HG03159 (cell line): ENCODE measurements around the gene TRIM8.

ENCODE experiments used
- ATAC-seq: cut with Tn5 transposase; IDR thresholded peaks from one replicate; pipeline ENCODE4 v1.9.1; 2021; ENCODE audit warnings: mild to moderate bottlenecking, moderate library complexity; ENCODE audit not compliant: unreplicated experiment

The TRIM8 gene

DNA sequence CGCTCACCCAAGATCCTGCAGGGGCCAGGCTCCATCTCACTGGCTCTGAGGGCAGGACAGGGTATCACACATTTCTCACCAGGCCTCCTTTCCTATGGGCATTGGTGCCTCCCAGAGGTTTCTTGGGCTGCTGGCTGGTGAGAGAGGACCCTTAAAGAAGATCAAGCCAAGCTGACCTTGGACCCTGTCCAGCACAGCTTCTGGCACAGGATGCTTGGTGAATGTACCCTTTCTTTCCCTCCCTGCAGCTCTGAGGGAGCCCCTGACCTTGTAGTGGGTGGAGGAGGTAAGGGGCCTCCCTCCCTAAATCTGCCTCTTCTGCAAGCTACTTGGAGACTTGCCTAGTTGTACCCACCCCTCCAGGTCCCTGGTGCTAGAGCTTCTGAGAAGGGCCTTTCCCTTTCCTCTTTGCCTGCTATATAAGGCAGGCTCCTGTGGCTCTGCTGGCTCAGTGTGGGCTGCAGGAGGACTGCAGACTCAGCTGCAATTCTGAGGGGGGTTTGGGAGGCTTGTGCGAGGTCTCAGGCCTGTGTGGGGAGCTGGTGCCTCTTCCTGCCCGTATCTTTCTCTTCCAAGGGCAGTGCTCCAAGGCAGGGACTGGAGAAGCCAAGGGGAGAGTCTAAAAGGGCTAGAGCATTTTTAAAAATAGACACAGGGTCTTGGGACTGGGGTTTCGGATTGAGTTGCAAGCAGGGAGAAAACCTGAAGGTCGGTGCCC is 11.7 kb upstream of the TRIM8 start:
- ATAC-seq, result no peak

DNA sequence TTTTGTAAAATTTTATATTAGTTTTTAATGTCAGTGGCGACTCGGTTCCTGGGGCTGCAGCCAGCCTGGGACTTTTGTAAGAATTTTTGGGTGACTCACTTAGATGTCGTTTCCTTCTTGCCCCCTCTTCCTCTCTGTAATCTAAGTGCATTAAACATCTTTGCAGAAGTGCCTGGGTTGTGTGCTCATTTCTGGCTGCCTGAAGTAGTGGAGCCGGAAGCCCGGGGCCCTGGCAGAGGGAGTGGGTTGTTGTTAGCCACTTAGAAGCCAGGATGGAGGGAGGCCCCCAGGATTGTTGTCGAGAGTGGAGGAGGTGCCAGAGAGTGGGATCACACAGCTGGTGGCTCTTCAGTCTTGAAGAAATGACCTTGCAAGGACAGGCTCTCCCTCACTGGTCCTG is 11.0 kb upstream of the TRIM8 start:
- no peak for ATAC-seq

DNA sequence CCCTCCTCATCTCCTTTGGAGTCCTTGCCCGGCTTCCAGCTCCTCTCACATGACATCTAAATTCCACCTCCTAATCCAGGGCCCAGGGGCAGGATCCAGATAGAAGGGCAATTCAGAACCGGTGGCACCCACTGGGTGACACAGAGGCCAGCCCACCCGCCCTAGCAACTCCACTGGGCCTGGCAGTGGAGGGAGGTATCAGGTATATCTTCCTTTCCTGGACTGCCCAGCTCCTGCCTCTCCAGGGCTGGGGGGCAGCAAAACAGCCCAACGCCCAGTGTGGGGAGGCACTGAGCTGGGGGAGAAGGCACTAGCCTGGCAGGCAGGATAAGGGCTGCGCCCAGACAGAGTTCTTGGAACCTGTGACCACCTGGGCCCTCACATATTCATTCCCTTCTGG is 10.4 kb upstream of the TRIM8 start:
- no peak for ATAC-seq

DNA sequence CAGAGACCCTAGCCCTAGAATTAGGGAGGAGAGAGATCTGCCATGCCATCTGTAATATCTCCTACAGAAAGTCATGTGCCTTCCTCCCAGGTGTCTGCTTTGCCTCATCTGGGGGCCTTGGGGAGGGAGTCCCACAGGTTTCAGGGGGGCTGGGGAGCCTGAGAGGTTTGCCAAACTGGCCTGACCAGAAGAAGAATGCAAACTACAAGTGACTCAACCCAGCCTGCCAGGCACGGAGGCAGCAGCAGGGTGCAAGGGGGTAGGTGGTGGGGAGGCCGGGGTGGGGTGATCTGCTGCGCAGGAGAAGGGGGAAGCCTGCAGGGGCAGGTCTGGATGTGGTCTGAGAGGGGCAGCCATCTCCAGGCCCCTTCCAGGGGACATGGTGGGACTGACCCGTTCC is 9.6 kb upstream of the TRIM8 start:
- no peak for ATAC-seq

DNA sequence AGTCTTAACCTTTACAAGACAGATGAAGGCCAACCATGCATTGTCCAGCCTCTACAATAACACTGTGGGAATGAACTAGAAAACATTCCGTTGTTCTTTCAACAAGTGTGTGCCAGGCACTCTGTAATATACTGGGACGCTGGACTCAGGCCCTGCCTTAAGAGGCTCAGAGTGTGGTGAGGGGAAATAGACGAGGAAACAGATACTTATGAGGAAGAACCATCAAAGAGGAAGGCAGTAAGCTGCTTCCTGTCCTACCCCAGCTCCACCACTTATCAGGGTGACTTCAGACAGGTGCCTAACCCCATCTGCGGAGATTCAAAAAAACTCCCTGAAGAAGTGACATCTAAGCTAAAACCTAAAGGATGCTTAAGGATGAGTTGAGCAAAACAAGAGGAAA is 8.9 kb upstream of the TRIM8 start:
- no peak for ATAC-seq

DNA sequence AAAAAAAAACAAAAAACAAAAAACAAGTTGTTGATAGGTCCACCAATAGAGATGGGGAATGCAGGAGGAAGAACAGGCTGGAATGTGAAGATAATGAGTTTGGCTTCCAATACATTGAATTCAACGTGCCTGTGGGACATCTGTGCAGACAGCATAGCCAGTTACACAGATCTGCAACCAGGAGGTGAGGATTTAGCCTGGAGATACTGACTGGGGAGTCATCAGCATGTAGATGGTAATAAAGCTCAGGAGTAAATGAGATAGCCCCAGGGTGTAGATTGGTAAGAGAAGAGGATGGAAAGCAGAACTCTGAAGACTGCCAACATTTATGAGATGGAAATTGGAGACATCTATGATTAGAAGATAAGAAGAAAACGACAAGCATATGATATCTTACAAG is 4.7 kb upstream of the TRIM8 start:
- ATAC-seq, result no peak

GRCh38 chr10:102641402-102641801 is 2.9 kb upstream of the TRIM8 start:
- ATAC-seq, result no peak

DNA sequence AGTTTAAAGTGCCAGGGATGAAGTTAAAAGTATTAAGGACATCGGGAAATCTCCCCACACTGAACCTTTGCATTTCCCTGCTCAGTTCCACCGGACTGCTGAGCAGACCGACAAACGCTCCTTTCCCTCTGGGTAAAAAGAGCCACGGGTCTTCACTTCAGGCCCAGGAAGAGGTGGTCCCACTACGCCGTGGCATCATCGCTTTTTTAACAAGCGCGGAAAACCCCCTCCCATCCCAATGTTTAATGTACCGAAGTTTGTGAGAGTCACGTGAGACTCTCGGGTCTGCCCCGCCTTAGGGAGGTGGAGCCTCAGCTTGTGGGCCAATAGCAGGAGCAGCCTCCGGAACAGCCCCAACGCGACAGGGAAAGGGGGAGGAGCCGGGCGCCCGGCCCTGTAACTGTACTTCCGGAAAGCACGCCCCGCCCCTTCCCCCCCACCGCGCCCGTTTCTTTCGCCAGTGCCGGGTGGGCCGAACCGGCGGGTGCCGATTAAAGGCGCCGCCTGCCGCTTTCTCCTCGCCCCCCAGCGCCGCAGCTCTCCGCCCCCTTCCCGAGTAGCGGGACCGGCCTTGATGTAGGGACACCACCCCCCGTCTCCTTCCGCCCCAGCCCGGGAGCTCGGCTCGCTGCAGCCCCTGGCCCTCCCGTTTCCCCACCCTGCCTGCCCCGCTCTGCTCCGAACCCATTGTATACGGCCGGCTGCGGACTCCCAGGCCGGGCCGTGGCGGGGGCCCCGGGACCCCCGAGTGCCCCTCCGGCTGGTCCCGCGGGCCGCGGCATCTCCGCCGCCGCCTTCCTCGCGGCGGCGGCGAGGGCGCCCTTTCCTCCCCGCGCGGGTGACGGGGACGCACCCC is 2.2 kb upstream of the TRIM8 start:
- ATAC-seq, result peak; percentile 49

GRCh38 chr10:102642736-102643335 is 1.4 kb upstream of the TRIM8 start:
- ATAC-seq, result no peak

- ATAC-seq, result no peak
These were observed 778 bp upstream of the TRIM8 start for GRCh38 chr10:102643336-102644065.

GRCh38 chr10:102644646-102645387 is 538 bp downstream of the TRIM8 start:
- ATAC-seq, result no peak

- no peak for ATAC-seq
These were observed 1.1 kb downstream of the TRIM8 start for GRCh38 chr10:102645388-102645740.

GRCh38 chr10:102645741-102646609 is 1.7 kb downstream of the TRIM8 start:
- peak; percentile 32 for ATAC-seq

- no peak for ATAC-seq
These were observed 2.5 kb downstream of the TRIM8 start for GRCh38 chr10:102646610-102647442.

GRCh38 chr10:102647443-102648268 is 3.4 kb downstream of the TRIM8 start:
- ATAC-seq, result no peak

GRCh38 chr10:102648269-102648888 is 4.1 kb downstream of the TRIM8 start:
- no peak for ATAC-seq
